Measurements from ENCODE around the gene DPEP1.

The DPEP1 gene

DNA sequence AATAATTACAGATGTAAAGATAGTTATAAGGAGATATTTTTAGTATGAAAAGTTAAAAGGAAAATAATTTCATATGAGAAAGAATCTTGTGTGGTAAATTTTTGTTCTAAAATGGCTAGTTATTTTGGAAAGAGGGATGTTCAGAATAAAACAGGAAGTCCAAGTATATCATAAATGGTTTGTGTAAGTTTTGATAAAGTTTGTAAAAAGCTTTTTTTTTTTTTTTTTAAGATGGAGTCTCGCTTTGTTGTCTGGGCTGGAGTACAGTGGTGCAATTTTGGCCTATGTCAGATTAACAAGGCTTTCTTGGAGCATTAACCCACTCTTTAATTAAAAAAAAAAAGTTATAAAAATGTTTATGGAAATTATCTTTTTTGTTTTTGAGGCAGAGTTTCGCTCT lies 64.8 kb downstream of the DPEP1 start:
- H3K4me3 ChIP-seq (ENCODE audit: low read depth, low read length) = no peak overlapping the region
- TF ChIP-seq, protein P1, sequence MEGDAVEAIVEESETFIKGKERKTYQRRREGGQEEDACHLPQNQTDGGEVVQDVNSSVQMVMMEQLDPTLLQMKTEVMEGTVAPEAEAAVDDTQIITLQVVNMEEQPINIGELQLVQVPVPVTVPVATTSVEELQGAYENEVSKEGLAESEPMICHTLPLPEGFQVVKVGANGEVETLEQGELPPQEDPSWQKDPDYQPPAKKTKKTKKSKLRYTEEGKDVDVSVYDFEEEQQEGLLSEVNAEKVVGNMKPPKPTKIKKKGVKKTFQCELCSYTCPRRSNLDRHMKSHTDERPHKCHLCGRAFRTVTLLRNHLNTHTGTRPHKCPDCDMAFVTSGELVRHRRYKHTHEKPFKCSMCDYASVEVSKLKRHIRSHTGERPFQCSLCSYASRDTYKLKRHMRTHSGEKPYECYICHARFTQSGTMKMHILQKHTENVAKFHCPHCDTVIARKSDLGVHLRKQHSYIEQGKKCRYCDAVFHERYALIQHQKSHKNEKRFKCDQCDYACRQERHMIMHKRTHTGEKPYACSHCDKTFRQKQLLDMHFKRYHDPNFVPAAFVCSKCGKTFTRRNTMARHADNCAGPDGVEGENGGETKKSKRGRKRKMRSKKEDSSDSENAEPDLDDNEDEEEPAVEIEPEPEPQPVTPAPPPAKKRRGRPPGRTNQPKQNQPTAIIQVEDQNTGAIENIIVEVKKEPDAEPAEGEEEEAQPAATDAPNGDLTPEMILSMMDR (IDR thresholded peaks at IDR 0.05; ENCODE audit: insufficient read depth, low read length, missing control alignments) = no peak
- ChIA-PET CTCF (no interaction called here), POLR2A (no interaction called here)
- no peak for DNase-seq (ENCODE audit: low read depth, low spot score)

DNA sequence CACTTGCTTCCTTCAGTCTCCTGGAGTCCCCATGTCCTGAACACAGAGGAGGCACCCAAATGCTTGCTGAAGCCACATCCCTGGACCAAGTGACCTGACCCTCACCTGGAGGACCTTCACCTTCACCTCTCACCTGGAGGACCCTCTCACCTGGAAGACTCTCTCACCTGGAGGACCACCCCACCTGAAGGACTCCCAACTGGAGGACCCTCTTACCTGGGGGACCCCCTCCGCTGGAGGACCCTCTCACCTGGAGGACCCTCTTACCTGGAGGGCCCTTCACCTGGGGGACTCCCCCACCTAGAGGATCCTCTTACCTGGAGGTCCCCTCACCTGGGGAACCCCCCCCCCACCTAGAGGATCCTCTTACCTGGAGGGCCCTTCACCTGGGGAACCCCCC lies 72.5 kb downstream of the DPEP1 start:
- CTCF ChIA-PET = interaction anchor here (0.7 to 2.7 kb wide), 7 partner anchors 9 to 176 kb away, joined by 3 to 12 read pairs (median 4); no protein-coding TSS in a partner anchor
- POLR2A ChIA-PET = interaction anchor here (0.5 to 1.6 kb wide), 8 partner anchors 9 to 184 kb away, joined by 3 to 8 read pairs (median 4); no protein-coding TSS in a partner anchor
- H3K4me3 ChIP-seq (ENCODE audit: low read depth, low read length) = no peak overlapping the region
- TF ChIP-seq, protein P1 (IDR thresholded peaks at IDR 0.05; ENCODE audit: insufficient read depth, low read length, missing control alignments) = no peak
- no peak for DNase-seq (ENCODE audit: low read depth, low spot score)

DNA sequence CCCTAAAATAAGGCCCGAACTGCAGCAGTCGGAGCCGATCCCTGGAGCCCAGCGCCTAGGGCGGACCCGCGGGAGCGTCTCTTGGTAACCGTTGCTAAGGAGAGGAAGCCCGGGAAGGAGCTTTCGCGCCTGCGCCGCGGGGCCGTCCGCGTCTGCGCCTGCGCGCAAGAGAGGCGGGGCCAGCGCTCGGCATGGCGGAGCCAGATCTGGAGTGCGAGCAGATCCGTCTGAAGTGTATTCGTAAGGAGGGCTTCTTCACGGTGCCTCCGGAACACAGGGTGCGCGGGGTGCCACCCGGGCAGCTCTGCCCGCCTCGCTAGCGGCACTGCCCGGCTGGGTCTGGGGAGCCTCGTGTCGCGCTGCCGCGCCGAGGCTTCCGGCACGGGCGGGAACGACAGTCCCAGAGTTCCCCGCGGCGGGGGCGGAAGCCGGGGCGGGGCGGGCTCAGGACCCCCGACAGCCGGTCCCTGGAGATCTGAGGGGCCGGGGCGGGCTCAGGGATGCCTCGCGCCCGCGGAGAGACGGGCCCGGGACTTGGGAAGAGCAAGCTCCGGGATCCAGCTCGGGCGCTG lies 73.2 kb downstream of the DPEP1 start, which contains the start of gene CDK10:
Gene CDK10 (plus strand): TSS at position 170 of the 572 bp plus-strand sequence. CDS start 22 bp downstream, at position 192.
- TF ChIP-seq, protein P1 (IDR thresholded peaks at IDR 0.05; ENCODE audit: insufficient read depth, low read length, missing control alignments) = no peak
- CTCF ChIA-PET = interaction anchor here (0.7 to 2.7 kb wide), 7 partner anchors 9 to 175 kb away, joined by 3 to 12 read pairs (median 4); no protein-coding TSS in a partner anchor
- POLR2A ChIA-PET = interaction anchor here (0.5 to 1.6 kb wide), 8 partner anchors 9 to 184 kb away, joined by 3 to 8 read pairs (median 4); no protein-coding TSS in a partner anchor
- H3K4me3 ChIP-seq (ENCODE audit: low read depth, low read length) = peak within 1 kb of the TSS; percentile 90
- DNase-seq (ENCODE audit: low read depth, low spot score) = no peak

DNA sequence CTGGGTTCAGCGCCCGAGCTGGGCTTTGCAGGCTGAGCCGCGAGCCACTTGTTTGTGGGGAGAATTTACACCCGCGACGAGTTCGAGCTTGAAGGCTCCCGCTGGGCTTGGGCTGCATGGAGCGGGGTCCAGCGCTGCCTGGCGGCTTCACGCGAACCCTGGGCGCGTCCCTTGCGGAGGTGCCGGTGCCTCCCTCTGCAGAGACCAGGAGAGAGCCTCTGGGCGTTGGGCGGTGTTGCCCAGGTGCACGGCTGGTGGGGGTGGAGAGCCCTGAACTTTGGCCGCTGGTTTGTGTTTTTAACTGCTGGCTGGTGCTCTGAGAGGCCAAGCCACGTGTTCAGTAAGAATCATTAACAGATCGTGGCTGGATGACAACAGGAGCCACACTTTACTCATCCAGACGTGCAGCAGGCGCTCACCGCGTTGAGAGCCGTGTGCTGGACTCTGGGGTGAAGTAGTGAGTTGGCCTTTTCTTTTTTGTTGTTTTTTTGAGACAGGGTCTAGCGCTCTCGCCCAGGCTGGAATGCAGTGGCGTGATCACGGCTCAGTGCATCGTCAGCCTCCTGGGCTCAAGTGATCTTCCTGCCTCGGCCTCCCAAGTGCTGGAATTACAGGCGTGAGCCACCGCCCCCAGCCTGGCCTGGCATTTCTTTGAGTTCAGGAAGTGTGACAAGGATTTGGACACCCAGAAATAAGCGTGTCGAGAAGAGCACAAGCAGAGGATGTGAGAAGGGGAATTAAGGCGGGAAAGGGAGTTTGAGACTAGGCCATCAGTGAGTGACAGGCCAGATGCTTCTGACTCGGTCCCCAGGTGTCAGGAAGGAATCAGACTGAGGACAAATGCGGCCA lies 73.9 kb downstream of the DPEP1 start:
- POLR2A ChIA-PET = interaction anchor here (1.2 to 1.6 kb wide), 5 partner anchors 10 to 19 kb away, joined by 3 to 8 read pairs (median 5); no protein-coding TSS in a partner anchor
- TF ChIP-seq, protein P1 (IDR thresholded peaks at IDR 0.05; ENCODE audit: insufficient read depth, low read length, missing control alignments) = no peak
- no peak for DNase-seq (ENCODE audit: low read depth, low spot score)
- peak overlapping the region; percentile 90 for H3K4me3 ChIP-seq (ENCODE audit: low read depth, low read length)
- CTCF ChIA-PET = interaction anchor here (1.3 to 5.2 kb wide), 6 partner anchors 11 to 174 kb away, joined by 4 to 36 read pairs (median 7); no protein-coding TSS in a partner anchor

All from AG04449 (cell line).